GM12873 (cell line): ENCODE measurements around the gene CLEC16A.

ENCODE experiments used
- CTCF ChIP-seq: IDR thresholded peaks from 2 replicates; pipeline ENCODE4 v1.5.1; 2012; ENCODE audit warnings: low read depth, mild to moderate bottlenecking, moderate library complexity, low read length, control low read depth; ENCODE audit not compliant: insufficient read depth; ENCODE audit errors: missing control alignments

CLEC16A gene

GRCh38 chr16:11155284-11155806 lies 211.0 kb downstream of the CLEC16A start:
- TF ChIP-seq CTCF = no peak

- no peak for TF ChIP-seq CTCF
These were observed 212.0 kb downstream of the CLEC16A start for GRCh38 chr16:11156401-11156800.

GRCh38 chr16:11157143-11157542 lies 212.8 kb downstream of the CLEC16A start:
- TF ChIP-seq CTCF = no peak

GRCh38 chr16:11158018-11158417 lies 213.7 kb downstream of the CLEC16A start:
- TF ChIP-seq CTCF = no peak

GRCh38 chr16:11159282-11159681 lies 214.9 kb downstream of the CLEC16A start:
- TF ChIP-seq CTCF = no peak

GRCh38 chr16:11160676-11161115 lies 216.3 kb downstream of the CLEC16A start:
- no peak for TF ChIP-seq CTCF

GRCh38 chr16:11161439-11161838 lies 217.1 kb downstream of the CLEC16A start:
- TF ChIP-seq CTCF = no peak
